Effector memory CD8-positive, alpha-beta T cell (primary cell): Measurements from ENCODE around the gene STRN.

ENCODE experiments used
- ATAC-seq: fragments of 150-1000 bp; cut with Tn5 transposase; replicated peaks from 2 replicates; pipeline ENCODE4 v1.10.0; 2021; ENCODE audit warnings: mild to moderate bottlenecking, moderate library complexity
- DNase-seq, 3 experiments: peaks; one replicate each; pipeline ENCODE4 v3.0.0; 2021
- H3K27ac Mint-ChIP-seq, 2 donors: one replicate each; pipeline ENCODE4 v1.8.0; 2022; ENCODE audit warnings: mild to moderate bottlenecking in 2 of 2, mixed read lengths in 2 of 2, moderate library complexity in 2 of 2
- H3K27me3 Mint-ChIP-seq, 2 donors: one replicate each; pipeline ENCODE4 v1.8.0; 2022; ENCODE audit warnings: mixed read lengths in 2 of 2
- H3K36me3 Mint-ChIP-seq: one replicate; pipeline ENCODE4 v1.8.0; 2022; ENCODE audit warnings: mild to moderate bottlenecking, moderate library complexity, mixed read lengths; ENCODE audit not compliant: insufficient read depth
- H3K4me1 Mint-ChIP-seq, 2 donors: one replicate each; pipeline ENCODE4 v1.8.0; 2022; ENCODE audit warnings: low read depth in 2 of 2, mixed read lengths in 2 of 2
- H3K4me3 Mint-ChIP-seq, 2 donors: one replicate each; pipeline ENCODE4 v1.8.0; 2022; ENCODE audit warnings: mild to moderate bottlenecking in 2 of 2, mixed read lengths in 2 of 2, moderate library complexity in 2 of 2
- H3K9me3 Mint-ChIP-seq, 2 donors: one replicate each; pipeline ENCODE4 v1.8.0; 2022; ENCODE audit warnings: mixed read lengths in 2 of 2

The STRN gene

GRCh38 chr2:36975306-36975705, 9.0 kb upstream of the STRN start:
- no peak overlapping the region for H3K27ac Mint-ChIP-seq
- peaks cover 0 to 2% of the 10 kb centered on the region in 2 donors for H3K9me3 Mint-ChIP-seq
- no peak for DNase-seq
- no peak for ATAC-seq
- H3K4me3 Mint-ChIP-seq, result no peak overlapping the region
- H3K27me3 Mint-ChIP-seq, result no peaks in the 10 kb centered on the region
- H3K4me1 Mint-ChIP-seq, result no peaks in the 10 kb centered on the region
- H3K36me3 Mint-ChIP-seq, result peaks cover 4% of the 10 kb centered on the region

- DNase-seq (no peak), ATAC-seq (no peak)
- Mint-ChIP-seq H3K4me1 (peaks cover 0 to 1% of the 10 kb centered on the region in 2 donors), H3K4me3 (no peak overlapping the region), H3K27me3 (no peaks in the 10 kb centered on the region), H3K27ac (no peak overlapping the region), H3K36me3 (no peaks in the 10 kb centered on the region), H3K9me3 (peaks cover 0 to 2% of the 10 kb centered on the region in 2 donors)
Measured at GRCh38 chr2:36973320-36973719, 7.0 kb upstream of the STRN start.

GRCh38 chr2:36971990-36972389, 5.7 kb upstream of the STRN start:
- H3K9me3 Mint-ChIP-seq, result no peaks in the 10 kb centered on the region
- no peaks in the 10 kb centered on the region for H3K27me3 Mint-ChIP-seq
- peak overlapping the region in 1 of 2 donors; percentile 35 for H3K27ac Mint-ChIP-seq
- H3K36me3 Mint-ChIP-seq, result peaks cover 8% of the 10 kb centered on the region
- no peak overlapping the region for H3K4me3 Mint-ChIP-seq
- ATAC-seq, result no peak
- H3K4me1 Mint-ChIP-seq, result peaks cover 7 to 8% of the 10 kb centered on the region in 2 donors
- no peak for DNase-seq

GRCh38 chr2:36967236-36967876, 1.0 kb upstream of the STRN start:
- Mint-ChIP-seq H3K27me3 (no peaks in the 10 kb centered on the region), H3K36me3 (peaks cover 17% of the 10 kb centered on the region), H3K27ac (peak overlapping the region; percentile 97 to 99), H3K9me3 (no peaks in the 10 kb centered on the region), H3K4me3 (peak overlapping the region; percentile 98 to 99), H3K4me1 (peaks cover 39 to 40% of the 10 kb centered on the region in 2 donors)
- DNase-seq, result no peak
- no peak for ATAC-seq

GRCh38 chr2:36965751-36966369, 476 bp downstream of the STRN start:
- peaks cover 48 to 53% of the 10 kb centered on the region in 2 donors for H3K4me1 Mint-ChIP-seq
- no peak for ATAC-seq
- H3K9me3 Mint-ChIP-seq, result no peaks in the 10 kb centered on the region
- peak overlapping the region; percentile 98 to 99 for H3K4me3 Mint-ChIP-seq
- H3K27ac Mint-ChIP-seq, result peak overlapping the region; percentile 92 to 99
- H3K36me3 Mint-ChIP-seq, result peaks cover 17% of the 10 kb centered on the region
- DNase-seq, result peak in 2 of 3 experiments; percentile 7 to 8
- no peaks in the 10 kb centered on the region for H3K27me3 Mint-ChIP-seq

- Mint-ChIP-seq H3K9me3 (no peaks in the 10 kb centered on the region), H3K27me3 (no peaks in the 10 kb centered on the region)
Measured at GRCh38 chr2:36965206-36965605, 1.1 kb downstream of the STRN start.

GRCh38 chr2:36964496-36965058, 1.8 kb downstream of the STRN start:
- Mint-ChIP-seq H3K9me3 (no peaks in the 10 kb centered on the region), H3K4me1 (peaks cover 50 to 63% of the 10 kb centered on the region in 2 donors), H3K4me3 (peak overlapping the region; percentile 98 to 99), H3K36me3 (peaks cover 17% of the 10 kb centered on the region), H3K27ac (peak overlapping the region in 1 of 2 donors; percentile 99), H3K27me3 (no peaks in the 10 kb centered on the region)
- ATAC-seq, result no peak
- DNase-seq, result no peak

More at GRCh38 chr2:36965206-36965605, 1.1 kb downstream of the STRN start:
- H3K4me3 Mint-ChIP-seq, result peak overlapping the region; percentile 98 to 99
- DNase-seq (no peak), ATAC-seq (no peak)
- peak overlapping the region; percentile 92 to 99 for H3K27ac Mint-ChIP-seq
- peaks cover 50 to 57% of the 10 kb centered on the region in 2 donors for H3K4me1 Mint-ChIP-seq
- H3K36me3 Mint-ChIP-seq, result peaks cover 17% of the 10 kb centered on the region

GRCh38 chr2:36963734-36964133, 2.6 kb downstream of the STRN start:
- Mint-ChIP-seq H3K4me1 (peaks cover 50 to 69% of the 10 kb centered on the region in 2 donors), H3K4me3 (no peak overlapping the region)

GRCh38 chr2:36963106-36963505, 3.2 kb downstream of the STRN start:
- Mint-ChIP-seq H3K36me3 (peaks cover 21% of the 10 kb centered on the region), H3K4me1 (peaks cover 55 to 74% of the 10 kb centered on the region in 2 donors), H3K27me3 (no peaks in the 10 kb centered on the region), H3K27ac (no peak overlapping the region), H3K4me3 (no peak overlapping the region), H3K9me3 (no peaks in the 10 kb centered on the region)
- DNase-seq (no peak), ATAC-seq (no peak)

More at GRCh38 chr2:36963734-36964133, 2.6 kb downstream of the STRN start:
- no peak for ATAC-seq
- no peak overlapping the region for H3K27ac Mint-ChIP-seq
- no peaks in the 10 kb centered on the region for H3K9me3 Mint-ChIP-seq
- H3K27me3 Mint-ChIP-seq, result no peaks in the 10 kb centered on the region
- no peak for DNase-seq
- H3K36me3 Mint-ChIP-seq, result peaks cover 18% of the 10 kb centered on the region

GRCh38 chr2:36960773-36961172, 5.6 kb downstream of the STRN start:
- no peak for DNase-seq
- Mint-ChIP-seq H3K36me3 (peaks cover 7% of the 10 kb centered on the region), H3K27ac (no peak overlapping the region)

GRCh38 chr2:36960005-36960675, 6.2 kb downstream of the STRN start:
- peaks cover 6% of the 10 kb centered on the region for H3K36me3 Mint-ChIP-seq
- no peaks in the 10 kb centered on the region for H3K27me3 Mint-ChIP-seq
- DNase-seq (no peak), ATAC-seq (no peak)
- no peak overlapping the region for H3K4me3 Mint-ChIP-seq
- no peak overlapping the region for H3K27ac Mint-ChIP-seq
- H3K4me1 Mint-ChIP-seq, result peaks cover 46 to 69% of the 10 kb centered on the region in 2 donors
- no peaks in the 10 kb centered on the region for H3K9me3 Mint-ChIP-seq

More at GRCh38 chr2:36960773-36961172, 5.6 kb downstream of the STRN start:
- no peaks in the 10 kb centered on the region for H3K27me3 Mint-ChIP-seq
- H3K9me3 Mint-ChIP-seq, result no peaks in the 10 kb centered on the region
- ATAC-seq, result no peak
- peaks cover 49 to 69% of the 10 kb centered on the region in 2 donors for H3K4me1 Mint-ChIP-seq
- H3K4me3 Mint-ChIP-seq, result no peak overlapping the region

- ATAC-seq (no peak), DNase-seq (no peak)
- Mint-ChIP-seq H3K4me3 (no peak overlapping the region), H3K36me3 (peaks cover 11% of the 10 kb centered on the region), H3K27ac (peak overlapping the region in 1 of 2 donors; percentile 50), H3K9me3 (no peaks in the 10 kb centered on the region), H3K4me1 (peaks cover 27 to 51% of the 10 kb centered on the region in 2 donors), H3K27me3 (no peaks in the 10 kb centered on the region)
Measured at GRCh38 chr2:36954977-36955607, 11.2 kb downstream of the STRN start.

GRCh38 chr2:36952748-36953197, 13.6 kb downstream of the STRN start:
- Mint-ChIP-seq H3K27me3 (no peaks in the 10 kb centered on the region), H3K4me3 (no peak overlapping the region), H3K4me1 (peaks cover 32 to 50% of the 10 kb centered on the region in 2 donors), H3K27ac (no peak overlapping the region), H3K36me3 (peaks cover 9% of the 10 kb centered on the region), H3K9me3 (no peaks in the 10 kb centered on the region)
- DNase-seq (no peak), ATAC-seq (no peak)
